Eye (tissue), 1 donor: ENCODE data around the gene LSM12.
"Not testable (repeated sequence)": the region's sequence is repeated elsewhere in the genome, so short reads cannot be mapped to it uniquely, and the experiment has no call there.

Experiments used
- DNase-seq: peaks from one replicate; pipeline ENCODE4 v3.0.0-alpha.2; 2015

The LSM12 gene

GRCh38 chr17:44037471-44037870 lies 29.0 kb downstream of the LSM12 start:
- DNase-seq, result no peak

- not testable (repeated sequence) for DNase-seq
These were observed 31.8 kb downstream of the LSM12 start for GRCh38 chr17:44034688-44035087.

- DNase-seq, result no peak
These were observed 32.5 kb downstream of the LSM12 start for GRCh38 chr17:44033861-44034408.

GRCh38 chr17:44030482-44030881 lies 36.0 kb downstream of the LSM12 start:
- no peak for DNase-seq

- no peak for DNase-seq
These were observed 36.7 kb downstream of the LSM12 start for GRCh38 chr17:44029736-44030135.

GRCh38 chr17:44024853-44025252 lies 41.6 kb downstream of the LSM12 start:
- no peak for DNase-seq

GRCh38 chr17:44024271-44024663 lies 42.2 kb downstream of the LSM12 start:
- peak; percentile 20 for DNase-seq

- DNase-seq, result no peak
These were observed 42.8 kb downstream of the LSM12 start for GRCh38 chr17:44023545-44024270.

- DNase-seq, result no peak
These were observed 44.2 kb downstream of the LSM12 start for GRCh38 chr17:44022246-44022645.

- not testable (repeated sequence) for DNase-seq
These were observed 45.2 kb downstream of the LSM12 start for GRCh38 chr17:44021227-44021626.

- DNase-seq, result peak; percentile 96
These were observed 51.9 kb downstream of the LSM12 start, which contains the start of gene TMEM101 for GRCh38 chr17:44014437-44015172. TSS of gene TMEM101 (minus strand) at chr17:44014963. CDS start at chr17:44014952, 11 bp downstream.

- no peak for DNase-seq
These were observed 52.4 kb downstream of the LSM12 start for GRCh38 chr17:44014133-44014436.

GRCh38 chr17:44012874-44013273 lies 53.6 kb downstream of the LSM12 start:
- no peak for DNase-seq

- no peak for DNase-seq
These were observed 54.1 kb downstream of the LSM12 start for GRCh38 chr17:44012391-44012790.

- DNase-seq, result no peak
These were observed 54.6 kb downstream of the LSM12 start for GRCh38 chr17:44011876-44012275.

- DNase-seq, result no peak
These were observed 55.4 kb downstream of the LSM12 start for GRCh38 chr17:44010966-44011647.

- no peak for DNase-seq
These were observed 58.1 kb downstream of the LSM12 start for GRCh38 chr17:44008205-44008909.

- no peak for DNase-seq
These were observed 58.9 kb downstream of the LSM12 start for GRCh38 chr17:44007346-44008204.

- peak; percentile 97 for DNase-seq
These were observed 59.7 kb downstream of the LSM12 start for GRCh38 chr17:44006598-44007345.

GRCh38 chr17:44006272-44006597 lies 60.2 kb downstream of the LSM12 start:
- DNase-seq, result no peak
